RWPE2 (cell line): ENCODE data around the gene TRIM44.

Experiments used
- ATAC-seq: fragments of 200-7000 bp; cut with Tn5 transposase; 3 replicates; pipeline ENCODE4 v1.9.1; 2021; ENCODE audit warnings: low read depth
- DNase-seq: peaks from one replicate; pipeline ENCODE4 v3.0.0-alpha.2; 2020; ENCODE audit warnings: low spot score
- H3K27ac ChIP-seq: fragments of 450-650 bp; 2 replicates; pipeline ENCODE4 v1.5.1; 2017; ENCODE audit warnings: mild to moderate bottlenecking; ENCODE audit not compliant: poor library complexity, severe bottlenecking
- H3K27me3 ChIP-seq: fragments of 250-450 bp; sonication (Bioruptor Pico); 2 replicates; pipeline ENCODE4 v1.5.1; 2021; ENCODE audit warnings: mild to moderate bottlenecking, moderate library complexity; ENCODE audit not compliant: insufficient read depth, poor library complexity, severe bottlenecking
- H3K36me3 ChIP-seq: fragments of 250-450 bp; sonication (Bioruptor Pico); 2 replicates; pipeline ENCODE4 v1.5.1; 2020; ENCODE audit warnings: low read depth, mild to moderate bottlenecking, moderate library complexity
- H3K4me1 ChIP-seq: fragments of 250-450 bp; sonication (Bioruptor Pico); 2 replicates; pipeline ENCODE4 v1.5.1; 2021; ENCODE audit warnings: mild to moderate bottlenecking, moderate library complexity; ENCODE audit not compliant: insufficient read depth, poor library complexity, severe bottlenecking
- H3K4me3 ChIP-seq: fragments of 250-450 bp; sonication (Bioruptor Pico); 2 replicates; pipeline ENCODE4 v1.5.1; 2021; ENCODE audit warnings: mild to moderate bottlenecking, moderate library complexity; ENCODE audit not compliant: severe bottlenecking
- H3K9me3 ChIP-seq: fragments of 250-450 bp; sonication (Bioruptor Pico); 2 replicates; pipeline ENCODE4 v1.5.1; 2021; ENCODE audit warnings: mild to moderate bottlenecking, moderate library complexity; ENCODE audit not compliant: severe bottlenecking
- TF ChIP-seq, protein P1 (sequence below): fragments of 450-650 bp; IDR thresholded peaks from one replicate; pipeline ENCODE4 v1.5.1; 2017; ENCODE audit warnings: mild to moderate bottlenecking, moderate library complexity; ENCODE audit not compliant: poor library complexity, severe bottlenecking

The TRIM44 gene

DNA sequence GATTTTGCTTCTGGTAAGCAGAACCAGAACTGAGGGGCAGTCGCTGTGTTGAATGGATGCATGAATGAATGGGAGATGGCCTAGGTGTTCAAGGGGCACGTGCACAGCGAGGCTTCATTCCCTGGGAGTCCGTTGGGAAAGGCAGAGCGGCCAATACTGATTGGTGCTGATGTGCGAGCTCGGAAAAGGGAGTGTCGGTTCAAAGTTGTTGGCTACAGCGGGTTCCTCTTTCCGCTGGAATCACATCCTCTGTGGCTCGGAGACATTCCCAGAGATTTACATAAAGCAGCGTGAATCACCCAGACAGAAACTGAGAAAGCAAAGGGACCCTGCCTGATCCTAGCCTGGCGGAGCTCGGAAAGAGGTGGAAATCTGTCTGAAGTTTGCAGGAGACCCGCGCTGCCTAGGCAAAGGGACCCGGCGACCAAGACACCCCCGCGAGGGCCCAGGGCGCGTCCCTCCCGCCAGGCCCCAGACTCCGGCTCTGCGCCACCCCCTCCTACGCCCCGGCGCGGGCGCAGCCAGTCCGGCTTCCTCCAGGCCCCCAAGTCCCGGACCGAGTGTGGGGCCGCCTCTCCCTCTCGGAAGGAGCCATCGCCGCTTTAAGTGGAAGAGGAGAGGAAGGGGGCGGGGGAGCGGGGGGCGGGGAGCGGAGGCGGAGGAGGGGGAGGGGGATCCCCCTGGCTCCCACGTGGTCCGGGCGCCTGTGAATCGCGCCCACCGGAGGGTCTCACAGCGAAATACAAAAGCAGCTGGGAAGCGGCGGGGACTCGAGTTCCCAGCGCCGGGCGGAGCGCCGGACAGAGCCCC is 44.7 kb upstream of the TRIM44 start, which contains the start of gene FJX1:
FJX1 (plus strand) TSS at position 774 of the 810 bp plus-strand sequence. CDS start 177 bp downstream, outside the sequence.
- H3K4me3 ChIP-seq, result peak within 1 kb of the TSS; percentile 94
- H3K36me3 ChIP-seq, result peaks cover 9% of the 10 kb centered on the region
- peaks cover 38% of the 10 kb centered on the region for H3K4me1 ChIP-seq
- peak within 1 kb of the TSS; percentile 100 for H3K27ac ChIP-seq
- no peaks in the 10 kb centered on the region for H3K27me3 ChIP-seq
- TF ChIP-seq, protein P1, sequence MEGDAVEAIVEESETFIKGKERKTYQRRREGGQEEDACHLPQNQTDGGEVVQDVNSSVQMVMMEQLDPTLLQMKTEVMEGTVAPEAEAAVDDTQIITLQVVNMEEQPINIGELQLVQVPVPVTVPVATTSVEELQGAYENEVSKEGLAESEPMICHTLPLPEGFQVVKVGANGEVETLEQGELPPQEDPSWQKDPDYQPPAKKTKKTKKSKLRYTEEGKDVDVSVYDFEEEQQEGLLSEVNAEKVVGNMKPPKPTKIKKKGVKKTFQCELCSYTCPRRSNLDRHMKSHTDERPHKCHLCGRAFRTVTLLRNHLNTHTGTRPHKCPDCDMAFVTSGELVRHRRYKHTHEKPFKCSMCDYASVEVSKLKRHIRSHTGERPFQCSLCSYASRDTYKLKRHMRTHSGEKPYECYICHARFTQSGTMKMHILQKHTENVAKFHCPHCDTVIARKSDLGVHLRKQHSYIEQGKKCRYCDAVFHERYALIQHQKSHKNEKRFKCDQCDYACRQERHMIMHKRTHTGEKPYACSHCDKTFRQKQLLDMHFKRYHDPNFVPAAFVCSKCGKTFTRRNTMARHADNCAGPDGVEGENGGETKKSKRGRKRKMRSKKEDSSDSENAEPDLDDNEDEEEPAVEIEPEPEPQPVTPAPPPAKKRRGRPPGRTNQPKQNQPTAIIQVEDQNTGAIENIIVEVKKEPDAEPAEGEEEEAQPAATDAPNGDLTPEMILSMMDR, result no peak
- ATAC-seq (peak; percentile 67), DNase-seq (peak; percentile 89)
- no peaks in the 10 kb centered on the region for H3K9me3 ChIP-seq

DNA sequence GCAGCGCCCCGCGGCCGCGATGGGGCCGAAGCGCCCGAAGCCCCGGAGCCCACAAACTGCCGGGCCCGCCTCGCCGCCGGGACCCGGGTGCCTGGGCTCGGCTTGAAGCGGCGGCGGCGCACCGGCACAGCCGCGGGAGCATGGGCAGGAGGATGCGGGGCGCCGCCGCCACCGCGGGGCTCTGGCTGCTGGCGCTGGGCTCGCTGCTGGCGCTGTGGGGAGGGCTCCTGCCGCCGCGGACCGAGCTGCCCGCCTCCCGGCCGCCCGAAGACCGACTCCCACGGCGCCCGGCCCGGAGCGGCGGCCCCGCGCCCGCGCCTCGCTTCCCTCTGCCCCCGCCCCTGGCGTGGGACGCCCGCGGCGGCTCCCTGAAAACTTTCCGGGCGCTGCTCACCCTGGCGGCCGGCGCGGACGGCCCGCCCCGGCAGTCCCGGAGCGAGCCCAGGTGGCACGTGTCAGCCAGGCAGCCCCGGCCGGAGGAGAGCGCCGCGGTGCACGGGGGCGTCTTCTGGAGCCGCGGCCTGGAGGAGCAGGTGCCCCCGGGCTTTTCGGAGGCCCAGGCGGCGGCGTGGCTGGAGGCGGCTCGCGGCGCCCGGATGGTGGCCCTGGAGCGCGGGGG is 44.0 kb upstream of the TRIM44 start:
- Histone ChIP-seq H3K4me1 (peaks cover 45% of the 10 kb centered on the region), H3K4me3 (peak overlapping the region; percentile 94), H3K27ac (peak overlapping the region; percentile 100), H3K27me3 (no peaks in the 10 kb centered on the region), H3K9me3 (no peaks in the 10 kb centered on the region), H3K36me3 (peaks cover 9% of the 10 kb centered on the region)
- 0 out of 3 replicates have a peak, but pooled peaks have one; percentile 3 for ATAC-seq
- DNase-seq, result no peak
- TF ChIP-seq, protein P1, result no peak

DNA sequence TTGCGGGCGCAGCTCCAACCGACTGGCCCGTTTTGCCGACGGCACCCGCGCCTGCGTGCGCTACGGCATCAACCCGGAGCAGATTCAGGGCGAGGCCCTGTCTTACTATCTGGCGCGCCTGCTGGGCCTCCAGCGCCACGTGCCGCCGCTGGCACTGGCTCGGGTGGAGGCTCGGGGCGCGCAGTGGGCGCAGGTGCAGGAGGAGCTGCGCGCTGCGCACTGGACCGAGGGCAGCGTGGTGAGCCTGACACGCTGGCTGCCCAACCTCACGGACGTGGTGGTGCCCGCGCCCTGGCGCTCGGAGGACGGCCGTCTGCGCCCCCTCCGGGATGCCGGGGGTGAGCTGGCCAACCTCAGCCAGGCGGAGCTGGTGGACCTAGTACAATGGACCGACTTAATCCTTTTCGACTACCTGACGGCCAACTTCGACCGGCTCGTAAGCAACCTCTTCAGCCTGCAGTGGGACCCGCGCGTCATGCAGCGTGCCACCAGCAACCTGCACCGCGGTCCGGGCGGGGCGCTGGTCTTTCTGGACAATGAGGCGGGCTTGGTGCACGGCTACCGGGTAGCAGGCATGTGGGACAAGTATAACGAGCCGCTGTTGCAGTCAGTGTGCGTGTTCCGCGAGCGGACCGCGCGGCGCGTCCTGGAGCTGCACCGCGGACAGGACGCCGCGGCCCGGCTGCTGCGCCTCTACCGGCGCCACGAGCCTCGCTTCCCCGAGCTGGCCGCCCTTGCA is 43.3 kb upstream of the TRIM44 start:
- TF ChIP-seq, protein P1, result no peak
- Histone ChIP-seq H3K27ac (peak overlapping the region; percentile 100), H3K9me3 (no peaks in the 10 kb centered on the region), H3K4me1 (peaks cover 52% of the 10 kb centered on the region), H3K4me3 (peak overlapping the region; percentile 94), H3K36me3 (peaks cover 9% of the 10 kb centered on the region), H3K27me3 (no peaks in the 10 kb centered on the region)
- DNase-seq (peak; percentile 65), ATAC-seq (peak; percentile 3)

DNA sequence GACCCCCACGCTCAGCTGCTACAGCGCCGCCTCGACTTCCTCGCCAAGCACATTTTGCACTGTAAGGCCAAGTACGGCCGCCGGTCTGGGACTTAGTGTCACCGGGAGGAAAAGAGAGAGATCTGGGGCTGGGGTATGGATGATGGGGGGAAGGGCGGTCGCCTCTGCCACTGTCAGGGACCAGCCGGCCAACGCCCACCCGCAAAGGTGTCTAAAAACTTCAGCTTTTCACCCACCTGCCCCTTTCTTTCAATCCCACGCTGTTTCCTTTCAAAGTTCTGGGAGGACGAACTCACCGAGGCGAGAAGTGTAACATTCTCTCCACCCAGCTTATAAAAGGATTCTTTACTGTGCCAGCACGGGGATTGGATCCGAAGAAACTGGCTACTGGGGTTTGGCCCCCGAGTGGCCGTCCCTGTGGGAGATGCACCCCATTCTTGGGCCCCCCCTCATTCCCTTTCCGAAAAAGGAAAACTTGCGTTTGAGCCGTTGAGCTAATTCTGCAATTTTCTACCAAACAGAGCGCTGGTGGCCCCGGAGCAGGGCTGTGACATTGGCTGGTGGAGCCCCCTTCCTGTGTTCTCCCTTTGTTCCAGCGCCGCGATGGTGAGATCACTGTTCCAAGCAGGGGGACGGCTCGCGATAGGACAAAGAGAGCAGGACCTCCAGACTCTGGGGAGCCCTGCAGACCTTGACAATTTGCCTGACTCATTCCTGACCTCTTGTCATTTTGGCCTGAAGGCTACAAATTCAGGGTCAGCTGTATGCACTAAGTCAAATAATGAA is 42.5 kb upstream of the TRIM44 start:
- TF ChIP-seq, protein P1, result no peak
- DNase-seq (no peak), ATAC-seq (no peak)
- Histone ChIP-seq H3K36me3 (peaks cover 9% of the 10 kb centered on the region), H3K4me3 (peak overlapping the region; percentile 94), H3K9me3 (no peaks in the 10 kb centered on the region), H3K4me1 (peaks cover 59% of the 10 kb centered on the region), H3K27me3 (no peaks in the 10 kb centered on the region), H3K27ac (peak overlapping the region; percentile 100)
